Nephron (organoid): ENCODE measurements around the gene TEPSIN.

Source experiments
- H3K27ac Mint-ChIP-seq, 3 experiments: 2 replicates each; pipeline ENCODE4 v1.8.0; 2020; ENCODE audit warnings: mixed read lengths in 3 of 3, mild to moderate bottlenecking in 2 of 3, moderate library complexity in 1 of 3
- H3K27me3 Mint-ChIP-seq: 2 replicates; pipeline ENCODE4 v1.8.0; 2021; ENCODE audit warnings: low read depth, mild to moderate bottlenecking, moderate library complexity, mixed read lengths
- H3K36me3 Mint-ChIP-seq: 2 replicates; pipeline ENCODE4 v1.8.0; 2020; ENCODE audit warnings: low read depth, mixed read lengths
- H3K4me1 Mint-ChIP-seq: 2 replicates; pipeline ENCODE4 v1.8.0; 2020; ENCODE audit warnings: mixed read lengths
- H3K4me3 Mint-ChIP-seq, 3 experiments: 2 replicates each; pipeline ENCODE4 v1.8.0; 2020; ENCODE audit warnings: mild to moderate bottlenecking in 3 of 3, mixed read lengths in 3 of 3, moderate library complexity in 2 of 3
- H3K9me3 Mint-ChIP-seq: 2 replicates; pipeline ENCODE4 v1.8.0; 2020; ENCODE audit warnings: mixed read lengths
- TF ChIP-seq, protein P1 (sequence below), 3 experiments: fragments of 200-600 bp; sonication (generic); IDR thresholded peaks; one replicate each; pipeline ENCODE4 v1.5.0; 2021; ENCODE audit warnings: antibody characterized with exemption in 3 of 3; ENCODE audit not compliant: unreplicated experiment in 3 of 3

The TEPSIN gene

DNA sequence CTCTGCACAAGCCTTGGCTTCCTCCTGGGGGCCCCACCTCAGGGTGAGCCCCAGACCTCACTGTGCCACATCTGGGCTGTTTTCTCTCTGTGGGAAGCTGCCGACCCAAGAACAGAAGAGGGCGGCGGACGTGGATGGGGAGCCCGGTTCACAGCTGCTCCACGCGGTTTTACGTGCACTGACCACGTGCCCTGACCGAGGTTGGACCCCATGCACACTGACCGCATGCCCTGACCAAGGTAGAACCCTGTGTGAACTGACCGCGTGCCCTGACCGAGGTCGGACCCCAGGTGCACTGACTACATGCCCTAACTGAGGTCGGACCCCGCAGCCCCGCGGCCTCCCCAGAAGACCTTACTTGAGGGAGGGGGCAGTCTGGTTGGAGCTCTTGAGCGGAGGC is 35.7 kb downstream of the TEPSIN start:
- Mint-ChIP-seq H3K36me3 (peaks cover 4% of the 10 kb centered on the region), H3K4me3 (no peak overlapping the region), H3K27ac (no peak overlapping the region), H3K27me3 (no peaks in the 10 kb centered on the region), H3K4me1 (no peaks in the 10 kb centered on the region), H3K9me3 (no peaks in the 10 kb centered on the region)
- TF ChIP-seq, protein P1, sequence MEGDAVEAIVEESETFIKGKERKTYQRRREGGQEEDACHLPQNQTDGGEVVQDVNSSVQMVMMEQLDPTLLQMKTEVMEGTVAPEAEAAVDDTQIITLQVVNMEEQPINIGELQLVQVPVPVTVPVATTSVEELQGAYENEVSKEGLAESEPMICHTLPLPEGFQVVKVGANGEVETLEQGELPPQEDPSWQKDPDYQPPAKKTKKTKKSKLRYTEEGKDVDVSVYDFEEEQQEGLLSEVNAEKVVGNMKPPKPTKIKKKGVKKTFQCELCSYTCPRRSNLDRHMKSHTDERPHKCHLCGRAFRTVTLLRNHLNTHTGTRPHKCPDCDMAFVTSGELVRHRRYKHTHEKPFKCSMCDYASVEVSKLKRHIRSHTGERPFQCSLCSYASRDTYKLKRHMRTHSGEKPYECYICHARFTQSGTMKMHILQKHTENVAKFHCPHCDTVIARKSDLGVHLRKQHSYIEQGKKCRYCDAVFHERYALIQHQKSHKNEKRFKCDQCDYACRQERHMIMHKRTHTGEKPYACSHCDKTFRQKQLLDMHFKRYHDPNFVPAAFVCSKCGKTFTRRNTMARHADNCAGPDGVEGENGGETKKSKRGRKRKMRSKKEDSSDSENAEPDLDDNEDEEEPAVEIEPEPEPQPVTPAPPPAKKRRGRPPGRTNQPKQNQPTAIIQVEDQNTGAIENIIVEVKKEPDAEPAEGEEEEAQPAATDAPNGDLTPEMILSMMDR (IDR thresholded peaks at IDR 0.05; ENCODE audit: unreplicated experiment in 3 of 3) = no peak

GRCh38 chr17:81202318-81202717 is 36.5 kb downstream of the TEPSIN start:
- no peaks in the 10 kb centered on the region for H3K4me1 Mint-ChIP-seq
- no peaks in the 10 kb centered on the region for H3K27me3 Mint-ChIP-seq
- H3K36me3 Mint-ChIP-seq = peaks cover 4% of the 10 kb centered on the region
- no peak overlapping the region for H3K27ac Mint-ChIP-seq
- H3K4me3 Mint-ChIP-seq = no peak overlapping the region
- TF ChIP-seq, protein P1 (IDR thresholded peaks at IDR 0.05; ENCODE audit: unreplicated experiment in 3 of 3) = no peak
- H3K9me3 Mint-ChIP-seq = no peaks in the 10 kb centered on the region

- H3K27me3 Mint-ChIP-seq = no peaks in the 10 kb centered on the region
- H3K9me3 Mint-ChIP-seq = no peaks in the 10 kb centered on the region
- H3K4me3 Mint-ChIP-seq = no peak overlapping the region
- H3K27ac Mint-ChIP-seq = no peak overlapping the region
- H3K36me3 Mint-ChIP-seq = peaks cover 4% of the 10 kb centered on the region
- no peaks in the 10 kb centered on the region for H3K4me1 Mint-ChIP-seq
- TF ChIP-seq, protein P1 (IDR thresholded peaks at IDR 0.05; ENCODE audit: unreplicated experiment in 3 of 3) = peak; percentile 50 to 70 (median 60)
Measured at GRCh38 chr17:81200695-81201580, 37.9 kb downstream of the TEPSIN start.

GRCh38 chr17:81200201-81200600 is 38.7 kb downstream of the TEPSIN start:
- Mint-ChIP-seq H3K9me3 (no peaks in the 10 kb centered on the region), H3K4me3 (no peak overlapping the region), H3K27ac (no peak overlapping the region), H3K4me1 (no peaks in the 10 kb centered on the region), H3K27me3 (no peaks in the 10 kb centered on the region), H3K36me3 (peaks cover 4% of the 10 kb centered on the region)
- TF ChIP-seq, protein P1 (IDR thresholded peaks at IDR 0.05; ENCODE audit: unreplicated experiment in 3 of 3) = no peak

GRCh38 chr17:81199482-81199830 is 39.4 kb downstream of the TEPSIN start:
- Mint-ChIP-seq H3K27ac (no peak overlapping the region), H3K27me3 (no peaks in the 10 kb centered on the region), H3K9me3 (no peaks in the 10 kb centered on the region), H3K4me3 (no peak overlapping the region), H3K4me1 (no peaks in the 10 kb centered on the region), H3K36me3 (peaks cover 8% of the 10 kb centered on the region)
- TF ChIP-seq, protein P1 (IDR thresholded peaks at IDR 0.05; ENCODE audit: unreplicated experiment in 3 of 3) = no peak
